ENCODE data around the gene SDF4.

Gene SDF4

DNA sequence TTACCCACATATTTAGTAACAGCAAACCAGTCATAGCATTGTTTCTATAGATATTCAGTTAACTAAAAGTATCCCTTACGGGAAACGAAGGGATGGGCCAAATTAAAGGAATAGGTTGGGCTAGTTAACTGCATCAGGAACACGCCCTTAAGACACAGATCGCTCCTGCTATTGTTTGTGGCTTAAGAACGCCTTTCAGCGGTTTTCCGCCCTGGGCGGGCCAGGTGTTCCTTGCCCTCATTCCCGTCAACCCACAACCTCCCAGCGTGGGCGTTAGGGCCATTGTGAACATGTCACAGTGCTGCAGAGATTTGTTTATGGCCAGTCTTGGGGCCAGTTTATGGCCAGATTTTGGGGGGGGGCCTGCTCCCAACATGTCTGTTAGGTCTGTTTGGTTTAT is 40.1 kb downstream of the SDF4 start:
- no peaks in the 10 kb centered on the region for H3K79me2 ChIP-seq (ENCODE audit: control insufficient read depth, insufficient read depth, low read length, unreplicated experiment)
- no peak overlapping the region for H2AFZ ChIP-seq (ENCODE audit: low read length, unreplicated experiment)
- H3K4me1 ChIP-seq (ENCODE audit: control insufficient read depth, insufficient read depth, low read length, unreplicated experiment) = no peaks in the 10 kb centered on the region
- no peaks in the 10 kb centered on the region for H3K27me3 ChIP-seq (ENCODE audit: insufficient read depth, low read length)
- no peak overlapping the region for H3K4me3 ChIP-seq (ENCODE audit: low read depth, low read length)
- no peak overlapping the region for H3K27ac ChIP-seq (ENCODE audit: low read depth, low read length)
- no peaks in the 10 kb centered on the region for H3K36me3 ChIP-seq (ENCODE audit: insufficient read depth, low read length)

DNA sequence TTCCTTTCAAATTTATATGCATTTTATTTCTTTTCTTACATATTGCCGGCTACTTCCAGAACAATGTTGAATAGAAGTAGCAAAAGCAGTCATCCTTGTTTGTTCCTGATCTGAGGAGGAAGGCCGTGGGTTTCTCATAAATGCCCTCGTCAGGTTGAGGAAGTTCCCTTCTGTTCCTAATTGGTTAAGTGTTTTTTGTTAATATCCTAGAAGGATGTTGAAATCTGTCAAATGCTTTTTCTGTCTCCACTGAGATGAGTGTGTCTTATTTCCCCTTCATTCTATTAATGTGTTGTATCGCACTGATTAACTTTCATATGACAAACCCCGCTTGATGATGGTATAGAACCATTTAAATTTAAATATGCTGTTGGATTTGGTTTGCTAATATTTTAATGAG is 42.7 kb downstream of the SDF4 start:
- Histone ChIP-seq H3K27me3 (ENCODE audit: insufficient read depth, low read length) (no peaks in the 10 kb centered on the region), H3K4me1 (ENCODE audit: control insufficient read depth, insufficient read depth, low read length, unreplicated experiment) (no peaks in the 10 kb centered on the region), H3K36me3 (ENCODE audit: insufficient read depth, low read length) (no peaks in the 10 kb centered on the region), H3K79me2 (ENCODE audit: control insufficient read depth, insufficient read depth, low read length, unreplicated experiment) (no peaks in the 10 kb centered on the region), H2AFZ (ENCODE audit: low read length, unreplicated experiment) (no peak overlapping the region), H3K4me3 (ENCODE audit: low read depth, low read length) (no peak overlapping the region), H3K27ac (ENCODE audit: low read depth, low read length) (no peak overlapping the region)

DNA sequence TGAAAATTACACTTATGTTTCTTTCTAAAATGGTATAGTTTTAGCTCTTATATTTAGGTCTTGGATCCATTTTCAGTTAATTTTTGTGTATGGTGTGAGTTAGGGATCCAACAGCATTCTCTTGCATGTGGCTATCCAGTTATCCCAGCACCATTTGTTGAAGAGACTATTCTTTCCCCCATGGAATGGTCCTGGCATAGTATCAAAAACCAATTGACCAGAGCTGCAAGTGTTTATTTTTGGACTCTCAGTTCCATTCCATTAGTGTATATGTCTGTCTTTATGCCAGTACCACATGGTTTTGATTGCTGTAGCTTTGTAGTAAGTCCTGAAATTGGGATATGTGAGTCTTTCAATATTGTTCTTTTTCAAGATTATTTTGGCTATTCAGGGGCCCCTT is 43.9 kb downstream of the SDF4 start:
- H3K27ac ChIP-seq (ENCODE audit: low read depth, low read length) = no peak overlapping the region
- no peaks in the 10 kb centered on the region for H3K27me3 ChIP-seq (ENCODE audit: insufficient read depth, low read length)
- no peaks in the 10 kb centered on the region for H3K4me1 ChIP-seq (ENCODE audit: control insufficient read depth, insufficient read depth, low read length, unreplicated experiment)
- H3K4me3 ChIP-seq (ENCODE audit: low read depth, low read length) = no peak overlapping the region
- no peaks in the 10 kb centered on the region for H3K36me3 ChIP-seq (ENCODE audit: insufficient read depth, low read length)
- H2AFZ ChIP-seq (ENCODE audit: low read length, unreplicated experiment) = no peak overlapping the region
- H3K79me2 ChIP-seq (ENCODE audit: control insufficient read depth, insufficient read depth, low read length, unreplicated experiment) = no peaks in the 10 kb centered on the region

DNA sequence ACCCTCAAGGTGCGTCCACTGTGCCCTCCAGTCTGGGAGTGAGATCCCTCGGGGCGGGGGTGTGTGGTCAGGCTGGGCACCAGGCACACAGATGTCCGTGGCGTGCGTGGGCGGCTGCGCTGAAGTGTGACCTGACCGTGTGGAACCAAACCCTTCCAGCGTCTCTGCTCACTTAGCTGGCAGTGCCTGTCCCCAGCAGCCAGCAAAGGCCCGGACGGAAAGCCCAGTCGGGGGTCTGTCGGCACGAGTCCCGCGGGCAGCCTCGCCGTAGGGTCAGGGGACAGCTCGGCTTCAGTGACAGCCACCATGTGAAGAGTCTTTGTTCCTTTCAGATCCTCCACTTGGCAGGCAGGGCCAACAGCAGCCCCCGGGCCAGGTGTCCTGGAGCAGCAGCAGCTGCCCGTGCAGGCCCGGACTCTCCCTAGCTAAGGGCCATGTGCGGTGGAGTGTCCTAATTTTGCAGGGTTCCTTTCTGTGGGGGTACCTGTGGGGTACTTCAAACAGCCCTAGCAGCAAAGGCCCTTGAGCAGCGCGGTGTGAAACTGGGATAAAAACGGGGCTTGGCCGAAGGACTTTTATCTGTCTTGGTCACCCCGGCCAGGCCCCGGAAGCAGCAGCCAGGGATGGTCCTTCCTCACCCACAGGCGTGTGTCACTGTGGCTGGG is 46.6 kb downstream of the SDF4 start:
- Histone ChIP-seq H3K27ac (ENCODE audit: low read depth, low read length) (no peak overlapping the region), H3K4me1 (ENCODE audit: control insufficient read depth, insufficient read depth, low read length, unreplicated experiment) (no peaks in the 10 kb centered on the region), H2AFZ (ENCODE audit: low read length, unreplicated experiment) (no peak overlapping the region), H3K36me3 (ENCODE audit: insufficient read depth, low read length) (no peaks in the 10 kb centered on the region), H3K4me3 (ENCODE audit: low read depth, low read length) (no peak overlapping the region), H3K27me3 (ENCODE audit: insufficient read depth, low read length) (no peaks in the 10 kb centered on the region), H3K79me2 (ENCODE audit: control insufficient read depth, insufficient read depth, low read length, unreplicated experiment) (no peaks in the 10 kb centered on the region)

DNA sequence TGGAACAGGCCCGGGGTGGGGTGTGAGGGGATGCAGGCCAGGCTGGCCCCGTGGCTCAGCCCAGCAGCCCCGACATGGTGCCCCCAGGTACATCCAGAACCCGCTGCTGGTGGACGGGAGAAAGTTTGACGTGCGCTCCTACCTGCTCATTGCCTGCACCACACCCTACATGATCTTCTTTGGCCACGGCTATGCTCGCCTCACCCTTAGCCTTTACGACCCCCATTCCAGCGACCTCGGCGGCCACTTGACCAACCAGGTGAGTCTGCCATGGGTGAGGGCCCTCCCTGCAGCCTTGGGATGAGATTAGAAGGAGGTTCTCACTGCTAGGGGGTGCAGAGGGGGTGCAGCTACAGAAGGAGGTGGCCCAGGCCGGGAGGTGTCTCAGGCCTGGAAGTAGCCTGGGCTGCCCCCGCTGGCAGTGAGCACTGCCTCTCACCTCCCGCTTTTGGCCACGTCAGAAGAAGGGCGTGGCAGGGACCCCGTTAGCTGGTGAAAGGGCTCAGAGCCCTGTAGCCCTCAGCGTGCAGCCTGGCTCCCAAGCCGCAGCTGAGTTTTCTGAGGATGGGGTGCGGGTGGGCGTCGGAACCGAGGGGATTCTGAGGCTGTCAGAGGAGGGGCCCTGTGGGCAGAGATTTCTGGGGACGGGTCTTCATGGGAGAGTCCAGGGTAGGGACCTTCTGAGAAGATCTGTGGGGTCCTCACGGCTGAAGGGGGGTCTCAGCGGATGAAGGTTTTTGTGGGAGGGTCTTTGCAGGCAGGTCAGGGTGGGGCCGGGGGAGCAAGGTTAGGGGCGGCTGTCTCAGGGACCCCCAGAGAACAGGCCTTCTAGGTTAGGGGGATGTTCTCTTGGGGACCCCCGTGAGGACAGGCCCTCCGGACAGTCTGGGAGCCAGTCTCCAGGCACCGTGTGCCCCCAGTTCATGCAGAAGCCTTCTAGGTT is 47.7 kb downstream of the SDF4 start:
- Histone ChIP-seq H3K79me2 (ENCODE audit: control insufficient read depth, insufficient read depth, low read length, unreplicated experiment) (no peaks in the 10 kb centered on the region), H3K4me1 (ENCODE audit: control insufficient read depth, insufficient read depth, low read length, unreplicated experiment) (no peaks in the 10 kb centered on the region), H3K36me3 (ENCODE audit: insufficient read depth, low read length) (no peaks in the 10 kb centered on the region), H3K27me3 (ENCODE audit: insufficient read depth, low read length) (no peaks in the 10 kb centered on the region), H2AFZ (ENCODE audit: low read length, unreplicated experiment) (no peak overlapping the region), H3K27ac (ENCODE audit: low read depth, low read length) (no peak overlapping the region), H3K4me3 (ENCODE audit: low read depth, low read length) (no peak overlapping the region)

DNA sequence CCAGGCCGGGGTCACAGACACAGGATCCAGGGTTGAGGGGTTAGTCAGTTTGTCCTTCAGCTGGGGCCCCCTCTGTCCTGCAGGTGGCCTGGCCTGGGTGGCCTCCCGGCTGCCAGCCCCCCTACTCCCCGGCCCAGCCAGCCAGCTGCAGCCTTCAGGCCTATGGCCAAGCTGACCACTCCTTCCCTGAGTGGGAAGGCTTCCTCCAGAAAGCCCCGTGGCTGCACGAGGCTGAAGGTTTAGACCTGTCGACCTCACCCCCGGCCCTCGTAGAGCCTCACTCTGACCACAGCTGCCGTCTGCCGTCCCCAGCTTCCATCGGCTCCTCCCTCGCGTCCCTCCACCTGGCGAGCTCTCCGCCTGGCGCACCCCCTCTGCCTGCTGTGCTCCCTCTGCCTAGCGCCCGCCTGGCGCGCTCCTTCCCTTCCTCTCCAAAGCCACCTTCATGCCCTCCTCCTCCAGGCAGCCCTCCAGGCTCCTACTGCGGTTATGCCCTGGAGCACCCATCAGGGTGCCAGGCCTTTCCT is 48.5 kb downstream of the SDF4 start:
- H3K4me1 ChIP-seq (ENCODE audit: control insufficient read depth, insufficient read depth, low read length, unreplicated experiment) = no peaks in the 10 kb centered on the region

DNA sequence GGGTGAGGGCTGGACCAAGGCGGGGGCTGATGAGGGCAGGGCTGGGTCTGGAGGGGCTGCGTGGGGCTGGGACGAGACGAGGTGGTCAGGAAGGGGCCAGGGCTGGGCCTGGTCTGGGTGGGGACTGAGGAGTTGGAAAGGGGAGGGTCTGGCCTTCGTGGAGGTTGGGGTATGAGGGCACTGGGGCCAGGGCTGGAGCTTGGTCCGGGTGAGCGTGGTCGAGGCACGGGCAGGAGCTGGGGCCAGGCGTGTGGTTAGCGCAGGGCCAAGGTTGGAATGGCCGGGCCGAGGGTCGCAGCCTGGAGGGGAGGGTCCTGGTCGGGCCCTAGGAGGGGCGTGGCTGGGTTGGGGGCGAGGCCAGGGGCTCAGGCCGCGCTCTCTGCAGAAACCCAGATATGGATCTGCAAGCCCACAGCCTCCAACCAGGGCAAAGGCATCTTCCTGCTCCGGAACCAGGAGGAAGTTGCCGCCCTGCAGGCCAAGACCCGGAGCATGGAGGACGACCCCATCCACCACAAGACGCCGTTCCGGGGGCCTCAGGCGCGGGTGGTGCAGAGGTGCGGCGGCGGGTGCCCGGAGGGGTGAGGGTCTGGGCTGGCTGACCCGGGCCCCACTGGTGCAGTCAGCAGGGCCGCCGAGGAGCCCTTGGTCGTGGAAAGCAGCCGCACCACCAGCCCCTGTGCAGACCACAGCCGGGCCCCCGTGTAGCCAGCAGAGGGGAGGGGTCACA is 49.1 kb downstream of the SDF4 start:
- Histone ChIP-seq H3K4me3 (ENCODE audit: low read depth, low read length) (no peak overlapping the region), H3K36me3 (ENCODE audit: insufficient read depth, low read length) (no peaks in the 10 kb centered on the region), H3K4me1 (ENCODE audit: control insufficient read depth, insufficient read depth, low read length, unreplicated experiment) (no peaks in the 10 kb centered on the region), H3K79me2 (ENCODE audit: control insufficient read depth, insufficient read depth, low read length, unreplicated experiment) (no peaks in the 10 kb centered on the region), H2AFZ (ENCODE audit: low read length, unreplicated experiment) (no peak overlapping the region), H3K27me3 (ENCODE audit: insufficient read depth, low read length) (peaks cover 2% of the 10 kb centered on the region; the same call in 1 of the 2 replicates), H3K27ac (ENCODE audit: low read depth, low read length) (no peak overlapping the region)

More for the DNA sequence above, 48.5 kb downstream of the SDF4 start:
- H3K79me2 ChIP-seq (ENCODE audit: control insufficient read depth, insufficient read depth, low read length, unreplicated experiment) = no peaks in the 10 kb centered on the region
- no peaks in the 10 kb centered on the region for H3K36me3 ChIP-seq (ENCODE audit: insufficient read depth, low read length)
- H3K27ac ChIP-seq (ENCODE audit: low read depth, low read length) = no peak overlapping the region
- no peaks in the 10 kb centered on the region for H3K27me3 ChIP-seq (ENCODE audit: insufficient read depth, low read length)
- H3K4me3 ChIP-seq (ENCODE audit: low read depth, low read length) = no peak overlapping the region
- no peak overlapping the region for H2AFZ ChIP-seq (ENCODE audit: low read length, unreplicated experiment)

DNA sequence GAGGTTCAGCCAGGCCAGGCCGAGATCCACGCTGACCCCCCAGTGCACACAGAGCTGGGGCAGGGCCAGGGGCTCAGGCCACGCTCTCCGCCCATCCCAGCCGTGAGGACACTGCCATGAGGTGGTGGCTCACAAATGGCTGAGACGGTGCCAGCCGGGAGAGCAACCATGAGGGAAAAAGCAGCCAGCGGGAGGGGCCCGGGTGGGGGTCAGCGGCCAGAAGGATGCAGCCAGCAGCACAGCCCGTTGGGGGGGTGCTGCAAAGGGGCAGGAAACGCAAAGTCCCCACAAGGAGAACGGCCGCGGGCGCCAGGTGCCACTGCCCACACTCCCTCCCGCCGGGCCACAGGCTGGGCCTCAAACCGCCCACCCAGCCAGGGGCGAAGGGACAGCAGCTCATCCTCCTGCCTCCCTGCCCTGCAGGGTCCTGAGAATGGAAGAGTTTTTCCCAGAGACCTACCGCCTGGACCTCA is 49.8 kb downstream of the SDF4 start:
- no peaks in the 10 kb centered on the region for H3K4me1 ChIP-seq (ENCODE audit: control insufficient read depth, insufficient read depth, low read length, unreplicated experiment)

DNA sequence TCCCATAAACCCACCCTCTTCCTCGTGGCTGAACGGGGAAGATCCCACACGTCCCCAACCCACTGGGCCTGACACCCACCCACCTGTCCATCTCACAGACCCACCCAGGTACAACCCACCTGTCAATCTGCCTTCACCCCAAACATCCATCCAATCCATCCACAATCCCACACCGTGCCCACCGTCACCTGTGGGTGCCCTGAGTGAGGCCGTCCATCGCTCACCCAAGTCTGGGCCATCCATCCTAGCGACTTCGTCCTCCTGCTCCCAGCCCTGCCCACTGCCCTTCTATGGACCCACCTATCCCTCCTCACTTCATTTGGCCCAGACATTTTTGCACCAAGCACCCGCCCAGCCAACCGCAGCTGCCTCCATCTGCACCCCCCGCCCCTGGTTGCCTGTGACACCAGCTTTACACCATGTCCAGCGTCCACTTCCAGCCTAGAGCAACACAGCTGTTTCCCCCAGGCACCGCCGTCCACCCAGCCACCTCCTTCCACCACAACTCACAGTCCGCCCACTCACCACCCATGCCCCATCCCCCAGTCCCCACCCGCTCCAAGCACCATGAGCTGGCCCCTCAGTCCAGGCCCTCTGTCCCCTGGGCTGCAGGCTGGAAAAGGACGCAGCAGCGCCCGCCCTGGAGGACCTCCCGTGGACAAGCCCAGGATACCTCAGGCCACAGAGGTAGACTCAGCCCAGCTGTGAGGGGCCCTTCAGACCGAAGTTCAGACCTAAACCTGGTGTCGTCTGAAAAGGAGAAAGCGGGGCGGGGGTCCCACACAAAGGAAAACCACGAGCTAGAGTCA is 50.5 kb downstream of the SDF4 start:
- H3K36me3 ChIP-seq (ENCODE audit: insufficient read depth, low read length) = no peaks in the 10 kb centered on the region
- H3K27ac ChIP-seq (ENCODE audit: low read depth, low read length) = no peak overlapping the region
- no peaks in the 10 kb centered on the region for H3K79me2 ChIP-seq (ENCODE audit: control insufficient read depth, insufficient read depth, low read length, unreplicated experiment)
- no peak overlapping the region for H3K4me3 ChIP-seq (ENCODE audit: low read depth, low read length)
- H3K4me1 ChIP-seq (ENCODE audit: control insufficient read depth, insufficient read depth, low read length, unreplicated experiment) = no peaks in the 10 kb centered on the region
- no peak overlapping the region for H2AFZ ChIP-seq (ENCODE audit: low read length, unreplicated experiment)
- H3K27me3 ChIP-seq (ENCODE audit: insufficient read depth, low read length) = peaks cover 14% of the 10 kb centered on the region

More for the DNA sequence above, 49.8 kb downstream of the SDF4 start:
- H3K36me3 ChIP-seq (ENCODE audit: insufficient read depth, low read length) = no peaks in the 10 kb centered on the region
- H2AFZ ChIP-seq (ENCODE audit: low read length, unreplicated experiment) = no peak overlapping the region
- H3K27me3 ChIP-seq (ENCODE audit: insufficient read depth, low read length) = peaks cover 8% of the 10 kb centered on the region
- no peak overlapping the region for H3K27ac ChIP-seq (ENCODE audit: low read depth, low read length)
- no peaks in the 10 kb centered on the region for H3K79me2 ChIP-seq (ENCODE audit: control insufficient read depth, insufficient read depth, low read length, unreplicated experiment)
- no peak overlapping the region for H3K4me3 ChIP-seq (ENCODE audit: low read depth, low read length)

All from ACC112 (cell line).